Activated naive CD8-positive, alpha-beta T cell (primary cell): Measurements from ENCODE around the gene FSTL4.

ENCODE experiments used
- H3K27ac Mint-ChIP-seq: one replicate; pipeline ENCODE4 v1.8.0; 2021; ENCODE audit warnings: mixed read lengths
- H3K27me3 Mint-ChIP-seq: one replicate; pipeline ENCODE4 v1.8.0; 2021; ENCODE audit warnings: mixed read lengths
- H3K36me3 Mint-ChIP-seq: one replicate; pipeline ENCODE4 v1.8.0; 2021; ENCODE audit warnings: mixed read lengths
- H3K4me1 Mint-ChIP-seq: one replicate; pipeline ENCODE4 v1.8.0; 2021; ENCODE audit warnings: low read depth, mixed read lengths
- H3K4me3 Mint-ChIP-seq: one replicate; pipeline ENCODE4 v1.8.0; 2021; ENCODE audit warnings: mild to moderate bottlenecking, mixed read lengths
- H3K9me3 Mint-ChIP-seq: one replicate; pipeline ENCODE4 v1.8.0; 2021; ENCODE audit warnings: low read depth, mixed read lengths

Gene FSTL4

GRCh38 chr5:133243196-133243595 is 369.1 kb downstream of the FSTL4 start:
- no peaks in the 10 kb centered on the region for H3K27me3 Mint-ChIP-seq
- no peak overlapping the region for H3K27ac Mint-ChIP-seq
- no peaks in the 10 kb centered on the region for H3K36me3 Mint-ChIP-seq
- H3K9me3 Mint-ChIP-seq = no peaks in the 10 kb centered on the region
- H3K4me1 Mint-ChIP-seq = peaks cover 12% of the 10 kb centered on the region
- H3K4me3 Mint-ChIP-seq = no peak overlapping the region

- H3K4me3 Mint-ChIP-seq = no peak overlapping the region
- no peaks in the 10 kb centered on the region for H3K27me3 Mint-ChIP-seq
- H3K27ac Mint-ChIP-seq = no peak overlapping the region
- no peaks in the 10 kb centered on the region for H3K9me3 Mint-ChIP-seq
- no peaks in the 10 kb centered on the region for H3K36me3 Mint-ChIP-seq
- H3K4me1 Mint-ChIP-seq = peaks cover 12% of the 10 kb centered on the region
These were observed 370.0 kb downstream of the FSTL4 start for GRCh38 chr5:133242221-133242835.

- peaks cover 12% of the 10 kb centered on the region for H3K4me1 Mint-ChIP-seq
- H3K9me3 Mint-ChIP-seq = no peaks in the 10 kb centered on the region
- H3K36me3 Mint-ChIP-seq = no peaks in the 10 kb centered on the region
- no peak overlapping the region for H3K27ac Mint-ChIP-seq
- no peak overlapping the region for H3K4me3 Mint-ChIP-seq
- no peaks in the 10 kb centered on the region for H3K27me3 Mint-ChIP-seq
These were observed 370.9 kb downstream of the FSTL4 start for GRCh38 chr5:133241179-133242092.

- H3K9me3 Mint-ChIP-seq = no peaks in the 10 kb centered on the region
- H3K4me1 Mint-ChIP-seq = peaks cover 12% of the 10 kb centered on the region
- no peak overlapping the region for H3K27ac Mint-ChIP-seq
- H3K27me3 Mint-ChIP-seq = no peaks in the 10 kb centered on the region
- no peak overlapping the region for H3K4me3 Mint-ChIP-seq
- no peaks in the 10 kb centered on the region for H3K36me3 Mint-ChIP-seq
These were observed 371.8 kb downstream of the FSTL4 start for GRCh38 chr5:133240425-133241091.

GRCh38 chr5:133238426-133239205 is 373.7 kb downstream of the FSTL4 start:
- peaks cover 2% of the 10 kb centered on the region for H3K4me1 Mint-ChIP-seq
- no peak overlapping the region for H3K27ac Mint-ChIP-seq
- H3K36me3 Mint-ChIP-seq = no peaks in the 10 kb centered on the region
- no peaks in the 10 kb centered on the region for H3K9me3 Mint-ChIP-seq
- no peaks in the 10 kb centered on the region for H3K27me3 Mint-ChIP-seq
- H3K4me3 Mint-ChIP-seq = no peak overlapping the region

GRCh38 chr5:133236976-133237375 is 375.4 kb downstream of the FSTL4 start:
- no peaks in the 10 kb centered on the region for H3K27me3 Mint-ChIP-seq
- H3K9me3 Mint-ChIP-seq = no peaks in the 10 kb centered on the region
- no peak overlapping the region for H3K4me3 Mint-ChIP-seq
- no peak overlapping the region for H3K27ac Mint-ChIP-seq
- H3K36me3 Mint-ChIP-seq = no peaks in the 10 kb centered on the region
- H3K4me1 Mint-ChIP-seq = no peaks in the 10 kb centered on the region

GRCh38 chr5:133236541-133236951 is 375.8 kb downstream of the FSTL4 start:
- H3K27me3 Mint-ChIP-seq = no peaks in the 10 kb centered on the region
- H3K36me3 Mint-ChIP-seq = no peaks in the 10 kb centered on the region
- H3K9me3 Mint-ChIP-seq = no peaks in the 10 kb centered on the region
- H3K27ac Mint-ChIP-seq = no peak overlapping the region
- H3K4me1 Mint-ChIP-seq = no peaks in the 10 kb centered on the region
- no peak overlapping the region for H3K4me3 Mint-ChIP-seq

GRCh38 chr5:133235696-133236426 is 376.5 kb downstream of the FSTL4 start:
- no peak overlapping the region for H3K4me3 Mint-ChIP-seq
- no peaks in the 10 kb centered on the region for H3K9me3 Mint-ChIP-seq
- H3K4me1 Mint-ChIP-seq = no peaks in the 10 kb centered on the region
- no peaks in the 10 kb centered on the region for H3K27me3 Mint-ChIP-seq
- H3K36me3 Mint-ChIP-seq = no peaks in the 10 kb centered on the region
- H3K27ac Mint-ChIP-seq = no peak overlapping the region

GRCh38 chr5:133234911-133235310 is 377.4 kb downstream of the FSTL4 start:
- H3K4me1 Mint-ChIP-seq = no peaks in the 10 kb centered on the region

GRCh38 chr5:133234273-133234672 is 378.1 kb downstream of the FSTL4 start:
- no peak overlapping the region for H3K27ac Mint-ChIP-seq
- no peaks in the 10 kb centered on the region for H3K27me3 Mint-ChIP-seq
- H3K4me1 Mint-ChIP-seq = no peaks in the 10 kb centered on the region
- no peaks in the 10 kb centered on the region for H3K9me3 Mint-ChIP-seq
- no peaks in the 10 kb centered on the region for H3K36me3 Mint-ChIP-seq
- no peak overlapping the region for H3K4me3 Mint-ChIP-seq

More at GRCh38 chr5:133234911-133235310, 377.4 kb downstream of the FSTL4 start:
- Mint-ChIP-seq H3K27me3 (no peaks in the 10 kb centered on the region), H3K9me3 (no peaks in the 10 kb centered on the region), H3K36me3 (no peaks in the 10 kb centered on the region), H3K27ac (no peak overlapping the region), H3K4me3 (no peak overlapping the region)

- Mint-ChIP-seq H3K36me3 (no peaks in the 10 kb centered on the region), H3K4me1 (no peaks in the 10 kb centered on the region), H3K4me3 (no peak overlapping the region), H3K9me3 (no peaks in the 10 kb centered on the region), H3K27ac (no peak overlapping the region), H3K27me3 (no peaks in the 10 kb centered on the region)
These were observed 378.7 kb downstream of the FSTL4 start for GRCh38 chr5:133233616-133234015.

GRCh38 chr5:133232911-133233310 is 379.4 kb downstream of the FSTL4 start:
- no peak overlapping the region for H3K4me3 Mint-ChIP-seq
- no peaks in the 10 kb centered on the region for H3K9me3 Mint-ChIP-seq
- H3K4me1 Mint-ChIP-seq = no peaks in the 10 kb centered on the region
- H3K27ac Mint-ChIP-seq = no peak overlapping the region
- no peaks in the 10 kb centered on the region for H3K36me3 Mint-ChIP-seq
- no peaks in the 10 kb centered on the region for H3K27me3 Mint-ChIP-seq

- no peak overlapping the region for H3K27ac Mint-ChIP-seq
- no peaks in the 10 kb centered on the region for H3K36me3 Mint-ChIP-seq
- H3K27me3 Mint-ChIP-seq = no peaks in the 10 kb centered on the region
These were observed 379.9 kb downstream of the FSTL4 start for GRCh38 chr5:133232435-133232834.

GRCh38 chr5:133232011-133232410 is 380.3 kb downstream of the FSTL4 start:
- Mint-ChIP-seq H3K27me3 (no peaks in the 10 kb centered on the region), H3K4me3 (no peak overlapping the region), H3K9me3 (no peaks in the 10 kb centered on the region), H3K36me3 (no peaks in the 10 kb centered on the region), H3K4me1 (no peaks in the 10 kb centered on the region), H3K27ac (no peak overlapping the region)

More at GRCh38 chr5:133232435-133232834, 379.9 kb downstream of the FSTL4 start:
- no peaks in the 10 kb centered on the region for H3K9me3 Mint-ChIP-seq
- no peak overlapping the region for H3K4me3 Mint-ChIP-seq
- no peaks in the 10 kb centered on the region for H3K4me1 Mint-ChIP-seq
